ENCODE results near the gene UBAP2L.
"Not testable (repeated sequence)": the region's sequence is repeated elsewhere in the genome, so short reads cannot be mapped to it uniquely, and the experiment has no call there.

UBAP2L gene

DNA sequence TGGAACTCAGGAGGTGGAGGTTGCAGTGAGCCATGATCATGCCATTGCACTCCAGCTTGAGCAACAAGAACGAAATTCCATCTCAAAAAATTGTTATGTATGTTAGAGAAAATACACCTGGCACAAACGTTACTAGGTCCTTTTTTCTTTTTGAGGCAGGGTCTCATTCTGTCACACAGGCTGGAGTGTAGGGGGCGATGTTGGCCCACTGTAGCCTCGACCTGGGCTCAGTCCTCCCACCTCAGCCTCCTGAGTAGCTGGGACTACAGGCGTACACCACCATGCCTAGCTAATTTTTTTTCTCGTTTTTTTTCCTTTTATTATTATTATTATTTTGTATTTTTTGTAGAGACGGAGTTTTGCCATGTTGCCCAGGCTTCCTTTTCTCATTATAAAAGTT, 56.0 kb downstream of the UBAP2L start:
- H3F3A ChIP-seq (ENCODE audit: low read depth): no peaks in the 10 kb centered on the region
- no peaks in the 10 kb centered on the region for H3K27me3 ChIP-seq (ENCODE audit: insufficient read depth, low read length, poor library complexity, severe bottlenecking)
- no peak overlapping the region for H3K4me3 ChIP-seq (ENCODE audit: low read length, poor library complexity, severe bottlenecking)
- no peaks in the 10 kb centered on the region for H3K9me2 ChIP-seq (replicated peaks; ENCODE audit: low read depth, low read length)
- no peak overlapping the region for H3K9ac ChIP-seq (ENCODE audit: low read depth, low read length, poor library complexity, severe bottlenecking)
- H3K36me3 ChIP-seq (ENCODE audit: insufficient read depth, low read length): no peaks in the 10 kb centered on the region; the same call in 1 of the 2 replicates
- H4K20me1 ChIP-seq (ENCODE audit: insufficient read depth, low read length, poor library complexity, severe bottlenecking): no peaks in the 10 kb centered on the region
- H2AFZ ChIP-seq (ENCODE audit: low read length): no peak overlapping the region
- H3K4me1 ChIP-seq (ENCODE audit: insufficient read depth, low read length, poor library complexity, severe bottlenecking): peaks cover 13% of the 10 kb centered on the region
- TF ChIP-seq EZH2phosphoT487 (IDR thresholded peaks at IDR 0.05; ENCODE audit: borderline replicate concordance): no peak
- TF ChIP-seq, protein P1, sequence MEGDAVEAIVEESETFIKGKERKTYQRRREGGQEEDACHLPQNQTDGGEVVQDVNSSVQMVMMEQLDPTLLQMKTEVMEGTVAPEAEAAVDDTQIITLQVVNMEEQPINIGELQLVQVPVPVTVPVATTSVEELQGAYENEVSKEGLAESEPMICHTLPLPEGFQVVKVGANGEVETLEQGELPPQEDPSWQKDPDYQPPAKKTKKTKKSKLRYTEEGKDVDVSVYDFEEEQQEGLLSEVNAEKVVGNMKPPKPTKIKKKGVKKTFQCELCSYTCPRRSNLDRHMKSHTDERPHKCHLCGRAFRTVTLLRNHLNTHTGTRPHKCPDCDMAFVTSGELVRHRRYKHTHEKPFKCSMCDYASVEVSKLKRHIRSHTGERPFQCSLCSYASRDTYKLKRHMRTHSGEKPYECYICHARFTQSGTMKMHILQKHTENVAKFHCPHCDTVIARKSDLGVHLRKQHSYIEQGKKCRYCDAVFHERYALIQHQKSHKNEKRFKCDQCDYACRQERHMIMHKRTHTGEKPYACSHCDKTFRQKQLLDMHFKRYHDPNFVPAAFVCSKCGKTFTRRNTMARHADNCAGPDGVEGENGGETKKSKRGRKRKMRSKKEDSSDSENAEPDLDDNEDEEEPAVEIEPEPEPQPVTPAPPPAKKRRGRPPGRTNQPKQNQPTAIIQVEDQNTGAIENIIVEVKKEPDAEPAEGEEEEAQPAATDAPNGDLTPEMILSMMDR (conservative IDR thresholded peaks at IDR 0.05; ENCODE audit: low read length): peak; percentile 52
- H3K4me2 ChIP-seq (ENCODE audit: low read depth, low read length, poor library complexity, severe bottlenecking): no peak overlapping the region
- H3K79me2 ChIP-seq (ENCODE audit: insufficient read depth, low read length): peaks cover 13% of the 10 kb centered on the region
- no peaks in the 10 kb centered on the region for H3K9me3 ChIP-seq (ENCODE audit: insufficient read depth, low read depth, low read length)

DNA sequence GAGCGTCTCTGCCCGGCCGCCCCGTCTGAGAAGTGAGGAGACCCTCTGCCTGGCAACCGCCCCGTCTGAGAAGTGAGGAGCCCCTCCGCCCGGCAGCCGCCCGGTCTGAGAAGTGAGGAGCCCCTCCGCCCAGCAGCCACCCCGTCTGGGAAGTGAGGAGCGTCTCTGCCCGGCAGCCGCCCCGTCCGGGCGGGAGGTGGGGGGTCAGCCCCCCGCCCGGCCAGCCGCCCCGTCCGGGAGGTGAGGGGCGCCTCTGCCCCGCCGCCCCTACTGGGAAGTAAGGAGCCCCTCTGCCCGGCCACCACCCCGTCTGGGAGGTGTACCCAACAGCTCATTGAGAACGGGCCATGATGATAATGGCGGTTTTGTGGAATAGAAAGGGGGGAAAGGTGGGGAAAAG, 66.8 kb downstream of the UBAP2L start:
- not testable (repeated sequence) for H3F3A ChIP-seq (ENCODE audit: low read depth); H2AFZ ChIP-seq (ENCODE audit: low read length); H3K9ac ChIP-seq (ENCODE audit: low read depth, low read length, poor library complexity, severe bottlenecking); H3K4me3 ChIP-seq (ENCODE audit: low read length, poor library complexity, severe bottlenecking); H3K9me2 ChIP-seq (replicated peaks; ENCODE audit: low read depth, low read length); H3K36me3 ChIP-seq (ENCODE audit: insufficient read depth, low read length); H3K9me3 ChIP-seq (ENCODE audit: insufficient read depth, low read depth, low read length); H3K4me2 ChIP-seq (ENCODE audit: low read depth, low read length, poor library complexity, severe bottlenecking); H3K4me1 ChIP-seq (ENCODE audit: insufficient read depth, low read length, poor library complexity, severe bottlenecking); H3K79me2 ChIP-seq (ENCODE audit: insufficient read depth, low read length); H4K20me1 ChIP-seq (ENCODE audit: insufficient read depth, low read length, poor library complexity, severe bottlenecking); H3K27me3 ChIP-seq (ENCODE audit: insufficient read depth, low read length, poor library complexity, severe bottlenecking)

DNA sequence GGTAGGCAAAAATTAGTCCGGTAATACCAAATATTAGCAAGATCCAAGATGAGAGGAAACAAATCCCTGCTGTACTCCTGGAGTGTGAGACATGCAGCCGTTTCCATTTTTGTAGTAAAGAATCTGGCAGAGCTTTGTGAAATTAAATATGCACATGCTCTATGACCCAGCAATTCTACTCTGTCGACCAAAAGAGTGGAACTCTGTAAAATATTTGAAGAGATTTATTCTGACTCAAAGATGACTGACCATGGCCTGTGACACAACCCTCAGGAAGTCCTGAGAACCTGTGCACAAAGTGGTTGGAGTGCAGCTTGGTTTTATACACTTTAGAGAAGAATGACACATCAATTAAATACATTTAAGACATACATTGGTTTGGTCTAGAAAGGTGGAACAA, 67.9 kb downstream of the UBAP2L start:
- no peaks in the 10 kb centered on the region for H4K20me1 ChIP-seq (ENCODE audit: insufficient read depth, low read length, poor library complexity, severe bottlenecking)
- no peaks in the 10 kb centered on the region for H3K9me3 ChIP-seq (ENCODE audit: insufficient read depth, low read depth, low read length)
- H3K9ac ChIP-seq (ENCODE audit: low read depth, low read length, poor library complexity, severe bottlenecking): no peak overlapping the region
- H3K9me2 ChIP-seq (replicated peaks; ENCODE audit: low read depth, low read length): no peaks in the 10 kb centered on the region
- no peaks in the 10 kb centered on the region for H3F3A ChIP-seq (ENCODE audit: low read depth)
- TF ChIP-seq, protein P1 (conservative IDR thresholded peaks at IDR 0.05; ENCODE audit: low read length): no peak
- no peak for TF ChIP-seq EZH2phosphoT487 (IDR thresholded peaks at IDR 0.05; ENCODE audit: borderline replicate concordance)
- H3K36me3 ChIP-seq (ENCODE audit: insufficient read depth, low read length): no peaks in the 10 kb centered on the region
- H2AFZ ChIP-seq (ENCODE audit: low read length): no peak overlapping the region
- no peaks in the 10 kb centered on the region for H3K4me1 ChIP-seq (ENCODE audit: insufficient read depth, low read length, poor library complexity, severe bottlenecking)
- H3K79me2 ChIP-seq (ENCODE audit: insufficient read depth, low read length): no peaks in the 10 kb centered on the region
- H3K4me3 ChIP-seq (ENCODE audit: low read length, poor library complexity, severe bottlenecking): no peak overlapping the region
- no peak overlapping the region for H3K4me2 ChIP-seq (ENCODE audit: low read depth, low read length, poor library complexity, severe bottlenecking)
- H3K27me3 ChIP-seq (ENCODE audit: insufficient read depth, low read length, poor library complexity, severe bottlenecking): no peaks in the 10 kb centered on the region

DNA sequence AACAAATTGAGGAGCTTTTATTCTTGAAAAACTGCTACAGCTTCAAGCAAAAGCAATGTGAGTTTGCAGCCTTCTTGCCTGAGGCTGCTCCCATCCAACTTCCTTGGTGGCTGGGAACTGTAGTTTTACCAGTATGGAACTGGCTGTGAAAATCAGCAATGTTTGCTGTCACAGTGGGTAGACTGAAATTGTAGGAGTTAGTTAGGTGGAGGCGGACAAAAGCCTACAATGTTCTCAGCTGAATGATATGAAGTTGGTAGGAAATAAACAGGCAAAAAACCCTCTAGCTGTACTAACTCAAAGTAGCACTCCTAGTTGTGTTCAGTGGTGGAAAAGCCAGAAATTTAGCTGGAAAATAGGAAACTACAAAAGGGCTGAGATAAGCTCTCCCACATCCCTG, 70.2 kb downstream of the UBAP2L start:
- no peaks in the 10 kb centered on the region for H3F3A ChIP-seq (ENCODE audit: low read depth)
- no peaks in the 10 kb centered on the region for H3K4me1 ChIP-seq (ENCODE audit: insufficient read depth, low read length, poor library complexity, severe bottlenecking)
- H3K4me2 ChIP-seq (ENCODE audit: low read depth, low read length, poor library complexity, severe bottlenecking): no peak overlapping the region
- no peaks in the 10 kb centered on the region for H3K9me2 ChIP-seq (replicated peaks; ENCODE audit: low read depth, low read length)
- H3K27me3 ChIP-seq (ENCODE audit: insufficient read depth, low read length, poor library complexity, severe bottlenecking): no peaks in the 10 kb centered on the region
- no peak overlapping the region for H2AFZ ChIP-seq (ENCODE audit: low read length)
- H3K9me3 ChIP-seq (ENCODE audit: insufficient read depth, low read depth, low read length): peaks cover 11% of the 10 kb centered on the region
- H3K79me2 ChIP-seq (ENCODE audit: insufficient read depth, low read length): no peaks in the 10 kb centered on the region
- TF ChIP-seq, protein P1 (conservative IDR thresholded peaks at IDR 0.05; ENCODE audit: low read length): no peak
- TF ChIP-seq EZH2phosphoT487 (IDR thresholded peaks at IDR 0.05; ENCODE audit: borderline replicate concordance): no peak
- H4K20me1 ChIP-seq (ENCODE audit: insufficient read depth, low read length, poor library complexity, severe bottlenecking): no peaks in the 10 kb centered on the region
- no peak overlapping the region for H3K9ac ChIP-seq (ENCODE audit: low read depth, low read length, poor library complexity, severe bottlenecking)
- H3K36me3 ChIP-seq (ENCODE audit: insufficient read depth, low read length): no peaks in the 10 kb centered on the region
- no peak overlapping the region for H3K4me3 ChIP-seq (ENCODE audit: low read length, poor library complexity, severe bottlenecking)
